ENCODE measurements around the gene PTPRN2. TPM values are rescaled to one million over a fixed set of nuclear protein-coding genes. Genes with fewer than 3 reads are reported as not detected.

The PTPRN2 gene
- total and polyA plus RNA-seq, 2 experiments from 2014 or later = 0.28 TPM; not detected in 1

DNA sequence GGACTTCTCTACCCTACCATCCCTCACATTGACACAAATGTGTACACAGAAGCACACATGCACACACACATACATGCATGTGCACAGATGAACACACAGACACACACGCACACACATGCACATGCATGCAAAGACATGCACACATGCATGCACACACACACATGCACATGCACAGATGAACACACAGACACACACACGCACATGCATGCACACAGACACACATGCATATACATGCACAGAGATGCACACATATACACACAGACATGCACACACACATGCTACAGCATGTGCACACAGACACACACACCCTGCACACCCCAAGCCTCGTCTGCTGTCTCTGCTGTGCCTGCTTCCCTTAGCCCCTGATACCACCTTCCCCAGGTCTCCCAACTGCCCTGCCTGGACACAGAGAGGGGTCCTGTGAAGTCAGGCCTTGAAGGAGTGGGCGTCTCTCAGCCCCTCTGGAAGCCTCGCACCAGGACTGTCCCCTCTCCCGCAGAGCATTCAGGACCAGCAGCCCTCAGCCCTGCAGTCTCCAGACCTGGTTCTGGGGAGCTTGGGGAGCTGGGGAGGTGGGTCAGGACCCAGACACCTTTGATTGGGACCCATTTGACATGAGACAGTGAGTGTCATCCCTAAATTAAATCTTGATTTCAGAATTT lies 1069.0 kb downstream of the PTPRN2 start:
- Histone ChIP-seq H3K9me3 (ENCODE audit: low read depth) (no peaks in the 10 kb centered on the region), H3K27ac (no peak overlapping the region), H3K4me1 (ENCODE audit: low read depth) (no peaks in the 10 kb centered on the region), H3K27me3 (no peaks in the 10 kb centered on the region), H3K36me3 (no peaks in the 10 kb centered on the region), H3K4me3 (no peak overlapping the region)
- TF ChIP-seq CTCF (IDR thresholded peaks at IDR 0.05; ENCODE audit: low read depth, low read length) = no peak
- no peak for DNase-seq (ENCODE audit: low read depth in 1 of 2, low spot score in 1 of 2)

DNA sequence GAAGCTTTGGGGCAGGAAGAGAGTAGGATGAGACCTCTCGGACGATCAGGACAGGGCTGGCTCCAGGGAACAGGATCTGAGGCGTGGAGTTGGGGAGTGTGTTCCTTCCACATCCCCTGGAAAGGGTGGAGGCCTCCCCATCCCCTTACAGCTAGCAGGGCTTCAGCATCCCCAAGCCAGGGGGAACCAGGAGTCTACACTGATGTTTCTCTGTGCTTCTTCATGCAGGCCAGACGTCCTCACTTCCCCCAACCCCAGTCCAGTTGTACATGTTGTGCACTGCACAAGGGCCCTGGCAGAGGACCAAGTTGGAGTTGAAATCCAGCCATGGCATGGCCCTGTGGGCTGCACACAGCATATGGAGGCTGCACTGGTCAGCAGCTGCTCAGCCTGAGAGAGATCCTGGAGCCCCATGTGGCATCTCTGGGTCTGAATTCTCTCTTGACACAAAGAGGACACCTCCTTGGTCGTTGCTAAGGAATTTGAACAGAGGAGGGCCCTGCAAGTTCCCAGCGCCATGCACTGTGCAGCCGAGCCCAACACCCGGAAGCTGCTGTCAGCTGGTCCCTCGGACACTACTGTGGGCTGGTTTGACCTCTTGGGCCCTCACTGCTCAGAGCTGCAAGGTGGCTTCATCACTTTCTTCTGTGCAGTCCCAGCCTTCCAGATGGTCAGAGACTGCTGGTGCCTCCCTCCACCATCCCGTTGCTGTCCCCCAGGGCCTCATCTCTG lies 1069.7 kb downstream of the PTPRN2 start:
- H3K27me3 ChIP-seq = no peaks in the 10 kb centered on the region
- TF ChIP-seq CTCF (IDR thresholded peaks at IDR 0.05; ENCODE audit: low read depth, low read length) = no peak
- no peak for DNase-seq (ENCODE audit: low read depth in 1 of 2, low spot score in 1 of 2)
- H3K4me3 ChIP-seq = no peak overlapping the region
- no peaks in the 10 kb centered on the region for H3K4me1 ChIP-seq (ENCODE audit: low read depth)
- H3K27ac ChIP-seq = no peak overlapping the region
- H3K36me3 ChIP-seq = no peaks in the 10 kb centered on the region
- H3K9me3 ChIP-seq (ENCODE audit: low read depth) = no peaks in the 10 kb centered on the region

- H3K27ac ChIP-seq = no peak overlapping the region
- no peak for TF ChIP-seq CTCF (IDR thresholded peaks at IDR 0.05; ENCODE audit: low read depth, low read length)
- no peak overlapping the region for H3K4me3 ChIP-seq
- H3K36me3 ChIP-seq = no peaks in the 10 kb centered on the region
- H3K27me3 ChIP-seq = no peaks in the 10 kb centered on the region
- H3K4me1 ChIP-seq (ENCODE audit: low read depth) = no peaks in the 10 kb centered on the region
- DNase-seq (ENCODE audit: low read depth in 1 of 2, low spot score in 1 of 2) = no peak
- H3K9me3 ChIP-seq (ENCODE audit: low read depth) = no peaks in the 10 kb centered on the region
Measured at GRCh38 chr7:157516911-157517781, 1070.5 kb downstream of the PTPRN2 start.

- H3K4me1 ChIP-seq (ENCODE audit: low read depth) = no peaks in the 10 kb centered on the region
- DNase-seq (ENCODE audit: low read depth in 1 of 2, low spot score in 1 of 2) = no peak
- H3K9me3 ChIP-seq (ENCODE audit: low read depth) = no peaks in the 10 kb centered on the region
- H3K27me3 ChIP-seq = no peaks in the 10 kb centered on the region
- H3K4me3 ChIP-seq = no peak overlapping the region
- no peak overlapping the region for H3K27ac ChIP-seq
- TF ChIP-seq CTCF (IDR thresholded peaks at IDR 0.05; ENCODE audit: low read depth, low read length) = no peak
- no peaks in the 10 kb centered on the region for H3K36me3 ChIP-seq
Measured at GRCh38 chr7:157516311-157516710, 1071.3 kb downstream of the PTPRN2 start.

DNA sequence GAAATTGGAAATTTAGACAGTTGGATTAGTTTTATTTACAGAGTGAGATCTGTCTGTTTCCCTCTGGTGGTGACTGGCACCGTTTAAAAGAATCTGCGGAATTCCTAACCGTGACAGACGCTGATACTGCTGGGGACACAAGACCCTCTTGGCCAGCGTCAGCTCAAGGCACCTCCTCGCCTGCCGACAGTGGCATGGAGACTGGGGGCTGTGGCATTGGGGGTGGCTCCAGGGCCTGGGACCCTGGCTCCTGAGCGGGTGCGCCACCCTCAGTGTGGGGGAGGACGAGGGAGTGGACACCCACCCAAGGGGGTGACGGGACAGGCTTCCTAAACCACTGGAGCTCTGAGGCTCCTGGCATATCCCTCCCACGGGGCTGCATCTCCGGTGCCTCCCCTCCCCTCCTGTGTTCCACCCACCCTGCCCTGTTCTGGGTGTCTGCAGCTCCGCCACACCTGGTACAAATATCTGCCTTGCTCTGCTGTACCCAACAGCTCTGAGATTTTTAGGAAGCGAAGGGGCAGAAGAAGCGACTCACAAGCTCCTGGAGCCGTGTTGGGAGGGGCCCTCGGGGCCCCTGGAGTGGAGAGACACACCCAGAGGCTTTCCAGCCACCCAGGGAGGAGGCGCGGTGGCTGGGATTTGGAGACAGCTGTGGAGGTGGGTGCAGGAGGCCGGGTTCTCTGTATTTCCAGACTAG lies 1072.1 kb downstream of the PTPRN2 start:
- Histone ChIP-seq H3K4me3 (no peak overlapping the region), H3K27me3 (no peaks in the 10 kb centered on the region), H3K36me3 (no peaks in the 10 kb centered on the region), H3K4me1 (ENCODE audit: low read depth) (no peaks in the 10 kb centered on the region), H3K27ac (no peak overlapping the region), H3K9me3 (ENCODE audit: low read depth) (no peaks in the 10 kb centered on the region)
- DNase-seq (ENCODE audit: low read depth in 1 of 2, low spot score in 1 of 2) = no peak
- no peak for TF ChIP-seq CTCF (IDR thresholded peaks at IDR 0.05; ENCODE audit: low read depth, low read length)

All from cardiac muscle cell (in vitro differentiated cells and primary cell).